ENCODE measurements around the gene METTL16. TPM values are rescaled to one million over a fixed set of nuclear protein-coding genes. Genes with fewer than 3 reads are reported as not detected.

The METTL16 gene
- total and polyA plus RNA-seq, 2 of the 8 experiments (the other 6 are each of a cell fraction or from before 2014, with no cell fraction given): 22.8 to 59.4 TPM

DNA sequence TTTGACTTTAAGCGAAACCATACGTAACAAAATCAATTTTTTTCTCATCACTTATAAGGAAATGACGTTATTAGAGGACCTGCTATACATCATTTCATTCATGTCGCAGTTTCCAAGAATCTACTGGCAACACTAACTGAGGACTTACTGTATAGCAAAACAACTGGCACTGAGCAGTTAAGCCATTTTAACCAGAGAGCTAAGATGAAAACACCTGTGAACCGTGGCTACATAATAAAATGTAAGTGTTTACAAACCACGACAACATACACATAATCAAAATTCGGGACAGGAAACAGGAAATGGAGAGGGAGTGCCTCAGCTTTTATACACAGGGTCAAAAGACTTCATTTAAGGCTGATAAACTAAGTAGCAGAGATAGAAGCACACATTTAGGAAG lies 29.5 kb downstream of the METTL16 start:
- Histone ChIP-seq H3K4ac (replicated peaks; ENCODE audit: insufficient read length, low read depth, low read length) (no peak overlapping the region), H3K4me3 (ENCODE audit: extremely low read depth in 1 of 4, insufficient read depth in 2 of 4, low read depth in 3 of 4, low read length in 4 of 4) (no peak overlapping the region), H2BK12ac (ENCODE audit: low read depth, low read length) (no peak overlapping the region), H3K18ac (ENCODE audit: extremely low read depth, low read length) (no peak overlapping the region), H3K27me3 (replicated peaks in 1 of 4; ENCODE audit: control insufficient read depth in 3 of 4, extremely low read depth in 1 of 4, insufficient read depth in 3 of 4, low read length in 3 of 4) (no peaks in the 10 kb centered on the region), H2BK15ac (ENCODE audit: low read length) (no peak overlapping the region), H3K4me2 (ENCODE audit: insufficient read depth in 1 of 2, low read depth in 2 of 2, low read length in 2 of 2) (no peak overlapping the region), H3K56ac (replicated peaks; ENCODE audit: insufficient read length, low read depth, low read length) (no peak overlapping the region), H2BK20ac (ENCODE audit: low read length) (no peak overlapping the region), H4K20me1 (replicated peaks in 1 of 2; ENCODE audit: control insufficient read depth in 1 of 2, insufficient read depth in 2 of 2, low read length in 2 of 2) (peaks cover 0 to 7% of the 10 kb centered on the region in 2 experiments), H4K91ac (replicated peaks; ENCODE audit: insufficient read length, low read length) (no peak overlapping the region), H3K23me2 (ENCODE audit: low read depth, low read length) (no peaks in the 10 kb centered on the region), H4K5ac (ENCODE audit: insufficient read length, low read depth, low read length) (no peak overlapping the region), H3K27ac (ENCODE audit: low read depth, low read length) (no peak overlapping the region), H2AK5ac (ENCODE audit: low read depth, low read length) (no peak overlapping the region), H3K9ac (replicated peaks in 1 of 4; ENCODE audit: extremely low read depth in 1 of 4, low read depth in 3 of 4, low read length in 3 of 4) (no peak overlapping the region), H2BK5ac (ENCODE audit: low read depth, low read length) (no peak overlapping the region), H2AFZ (ENCODE audit: low read length) (no peak overlapping the region), H3K9me3 (ENCODE audit: insufficient read depth in 2 of 2, low read depth in 1 of 2, low read length in 1 of 2) (no peaks in the 10 kb centered on the region), H3K4me1 (replicated peaks in 1 of 4; ENCODE audit: control insufficient read depth in 3 of 4, insufficient read depth in 4 of 4, low read length in 3 of 4) (peaks cover under 1 to 9% (median 4%) of the 10 kb centered on the region in 4 experiments; a peak in 6 of 7 replicates), H3K14ac (ENCODE audit: insufficient read length) (no peak overlapping the region), H2BK120ac (replicated peaks; ENCODE audit: low read depth, low read length) (no peak overlapping the region), H4K8ac (ENCODE audit: extremely low read depth, insufficient read depth, low read length) (no peak overlapping the region), H3K79me2 (ENCODE audit: control insufficient read depth in 1 of 2, insufficient read depth in 2 of 2, low read length in 2 of 2) (peaks cover 0 to 76% of the 10 kb centered on the region in 2 experiments; a peak in 3 of 4 replicates), H3K79me1 (ENCODE audit: low read depth, low read length) (peaks cover 10% of the 10 kb centered on the region), H3K36me3 (ENCODE audit: control insufficient read depth in 2 of 4, insufficient read depth in 4 of 4, low read length in 3 of 4) (peaks cover 0 to 7% (median 1%) of the 10 kb centered on the region in 4 experiments; a peak in 4 of 8 replicates), H3K23ac (ENCODE audit: insufficient read length) (no peak overlapping the region)
- WGBS, 2 experiments (ENCODE audit: extremely low coverage in 1 of 2, insufficient coverage in 1 of 2, insufficient read length in 1 of 2, insufficient replicate concordance in 2 of 2, low coverage in 1 of 2, low lambda C conversion rate in 2 of 2, missing lambda C conversion rate in 1 of 2): 86% methylated on average over 7 of the region's 7 CpGs; no CpG with 5 or more reads in 1 of the 2 experiments
- no peak for DNase-seq (ENCODE audit: low read depth in 1 of 2, low spot score in 2 of 2)
- ChIA-PET POLR2A (ENCODE audit: partially characterized antibody) (interaction anchor here (1.5 kb wide), 1 partner anchor 15 kb away, joined by 3 read pairs; no protein-coding TSS in a partner anchor), CTCF (ENCODE audit: partially characterized antibody) (interaction anchor here (0.6 to 1.0 kb wide), 3 partner anchors 42 to 180 kb away, joined by 3 to 4 read pairs (median 4); no protein-coding TSS in a partner anchor)
- TF ChIP-seq HDAC6 (IDR thresholded peaks at IDR 0.05; ENCODE audit: low read depth, low read length): no peak
- no peak for TF ChIP-seq POLR2A (IDR thresholded peaks at IDR 0.05; ENCODE audit: control extremely low read depth in 1 of 2, low read depth in 2 of 2, low read length in 2 of 2)
- no peak for FAIRE-seq
